Epithelial cell of esophagus (primary cell): Measurements from ENCODE around the gene PHYHIPL.
A peak's percentile ranks its signal among the peaks of the same experiment; 100 is the strongest.

ENCODE experiments used
- DNase-seq: peaks from one replicate; pipeline ENCODE4 v3.0.0; 2010; ENCODE audit warnings: low read depth
- H3K4me3 ChIP-seq: 2 replicates; pipeline ENCODE4 v1.5.1; 2011; ENCODE audit warnings: mild to moderate bottlenecking, low read length, control low read depth
- CTCF ChIP-seq: IDR thresholded peaks from 2 replicates; pipeline ENCODE4 v1.5.1; 2011; ENCODE audit warnings: low read depth, mild to moderate bottlenecking, low read length, control low read depth, inconsistent platforms; ENCODE audit not compliant: insufficient read depth; ENCODE audit errors: missing control alignments

The PHYHIPL gene

GRCh38 chr10:59135275-59135674, 41.2 kb upstream of the PHYHIPL start:
- no peak overlapping the region for H3K4me3 ChIP-seq
- DNase-seq = no peak
- no peak for TF ChIP-seq CTCF

GRCh38 chr10:59138052-59138451, 38.4 kb upstream of the PHYHIPL start:
- H3K4me3 ChIP-seq = no peak overlapping the region
- no peak for DNase-seq
- TF ChIP-seq CTCF = no peak

- TF ChIP-seq CTCF = no peak
- DNase-seq = no peak
Measured at GRCh38 chr10:59143544-59143943, 32.9 kb upstream of the PHYHIPL start.

GRCh38 chr10:59148701-59149100, 27.7 kb upstream of the PHYHIPL start:
- no peak overlapping the region for H3K4me3 ChIP-seq
- no peak for DNase-seq
- no peak for TF ChIP-seq CTCF

More at GRCh38 chr10:59143544-59143943, 32.9 kb upstream of the PHYHIPL start:
- no peak overlapping the region for H3K4me3 ChIP-seq

GRCh38 chr10:59155556-59155955, 20.9 kb upstream of the PHYHIPL start:
- TF ChIP-seq CTCF = no peak
- DNase-seq = no peak
- no peak overlapping the region for H3K4me3 ChIP-seq

- no peak for TF ChIP-seq CTCF
- no peak for DNase-seq
- H3K4me3 ChIP-seq = no peak overlapping the region
Measured at GRCh38 chr10:59167512-59167911, 8.9 kb upstream of the PHYHIPL start.

GRCh38 chr10:59172567-59172966, 3.9 kb upstream of the PHYHIPL start:
- no peak for TF ChIP-seq CTCF
- peak; percentile 15 for DNase-seq
- H3K4me3 ChIP-seq = no peak overlapping the region
